GM19438 (cell line): ENCODE results near the gene PRR5L.
A peak's percentile ranks its signal among the peaks of the same experiment; 100 is the strongest.

ENCODE experiments used
- ATAC-seq: cut with Tn5 transposase; IDR thresholded peaks from one replicate; pipeline ENCODE4 v1.9.1; 2021; ENCODE audit warnings: low read depth; ENCODE audit not compliant: unreplicated experiment

Gene PRR5L

GRCh38 chr11:36374726-36375125, 78.6 kb downstream of the PRR5L start:
- ATAC-seq = no peak

- no peak for ATAC-seq
Measured at GRCh38 chr11:36375353-36376008, 79.4 kb downstream of the PRR5L start.

GRCh38 chr11:36376009-36376887, 80.2 kb downstream of the PRR5L start:
- ATAC-seq = peak; percentile 3

GRCh38 chr11:36376888-36377758, 81.0 kb downstream of the PRR5L start:
- peak; percentile 41 for ATAC-seq

GRCh38 chr11:36377759-36378564, 81.9 kb downstream of the PRR5L start:
- ATAC-seq = no peak

- ATAC-seq = no peak
Measured at GRCh38 chr11:36379653-36380052, 83.6 kb downstream of the PRR5L start.

- no peak for ATAC-seq
Measured at GRCh38 chr11:36380296-36381014, 84.4 kb downstream of the PRR5L start.

- ATAC-seq = no peak
Measured at GRCh38 chr11:36381015-36381360, 84.9 kb downstream of the PRR5L start.

- no peak for ATAC-seq
Measured at GRCh38 chr11:36383195-36383594, 87.1 kb downstream of the PRR5L start.

GRCh38 chr11:36385121-36385970, 89.3 kb downstream of the PRR5L start:
- ATAC-seq = no peak

- ATAC-seq = no peak
Measured at GRCh38 chr11:36386411-36386810, 90.3 kb downstream of the PRR5L start.

GRCh38 chr11:36388071-36388470, 92.0 kb downstream of the PRR5L start:
- ATAC-seq = no peak

GRCh38 chr11:36388951-36389350, 92.9 kb downstream of the PRR5L start:
- no peak for ATAC-seq

- no peak for ATAC-seq
Measured at GRCh38 chr11:36389811-36390210, 93.7 kb downstream of the PRR5L start.

- no peak for ATAC-seq
Measured at GRCh38 chr11:36390963-36391471, 94.9 kb downstream of the PRR5L start.

- ATAC-seq = no peak
Measured at GRCh38 chr11:36392196-36392595, 96.1 kb downstream of the PRR5L start.

GRCh38 chr11:36394056-36394455, 98.0 kb downstream of the PRR5L start:
- no peak for ATAC-seq

- no peak for ATAC-seq
Measured at GRCh38 chr11:36394926-36395325, 98.8 kb downstream of the PRR5L start.
